Transverse colon (tissue), 4 donors: Measurements from ENCODE around the gene SLC16A1. TPM values are rescaled to one million over a fixed set of nuclear protein-coding genes. Genes with fewer than 3 reads are reported as not detected.
"Not testable (repeated sequence)": the region's sequence is repeated elsewhere in the genome, so short reads cannot be mapped to it uniquely, and the experiment has no call there.

Source experiments
- DNase-seq: peaks from one replicate; pipeline ENCODE4 v3.0.0-alpha.2; 2019
- H3K27ac ChIP-seq, 4 donors: fragments of 200-600 bp; sonication (generic); 2 replicates each; pipeline ENCODE4 v1.5.1; 2016 to 2018; ENCODE audit warnings: inconsistent platforms in 4 of 4
- H3K27me3 ChIP-seq: fragments of 200-600 bp; sonication (generic); 2 replicates; pipeline ENCODE4 v1.5.1; 2017; ENCODE audit warnings: inconsistent platforms
- H3K36me3 ChIP-seq, 4 donors: fragments of 200-600 bp; sonication (generic); 2 replicates each; pipeline ENCODE4 v1.5.1; 2017 to 2019; ENCODE audit warnings: inconsistent platforms in 4 of 4
- H3K4me1 ChIP-seq, 4 donors: fragments of 200-600 bp; sonication (generic); 2 replicates each; pipeline ENCODE4 v1.5.1; 2017 to 2020; ENCODE audit warnings: inconsistent platforms in 4 of 4
- H3K4me3 ChIP-seq, 4 donors: fragments of 200-600 bp; sonication (generic); 1 replicate in 1 of 4; 2 replicates in 3 of 4; pipeline versions ENCODE4 v1.5.1 to v1.6.1; 2017 to 2019; ENCODE audit warnings: inconsistent platforms in 4 of 4
- H3K9me3 ChIP-seq, 2 donors: fragments of 200-600 bp; sonication (generic); 2 replicates each; pipeline ENCODE4 v1.5.1; 2017 to 2019; ENCODE audit warnings: inconsistent platforms in 2 of 2
- CTCF ChIP-seq, 5 experiments: fragments of 200-600 bp in 3 of 5; fragments of 450-650 bp in 2 of 5; sonication (generic) in 3 of 5; IDR thresholded peaks; 1 replicate in 2 of 5; 2 replicates in 3 of 5; pipeline ENCODE4 v1.5.1; 2016 to 2017; ENCODE audit warnings: antibody characterized with exemption in 5 of 5, inconsistent platforms in 3 of 5, mild to moderate bottlenecking in 2 of 5, moderate library complexity in 1 of 5
- EP300 ChIP-seq: sonication (generic); formaldehyde crosslinking; IDR thresholded peaks from one replicate; pipeline ENCODE4 v1.6.1; 2017; ENCODE audit warnings: antibody characterized with exemption, low read depth
- POLR2A ChIP-seq: fragments of 450-650 bp; IDR thresholded peaks from one replicate; pipeline ENCODE4 v1.6.1; 2016; ENCODE audit warnings: antibody characterized with exemption, mild to moderate bottlenecking, moderate library complexity
- POLR2AphosphoS5 ChIP-seq, 3 donors: sonication (generic); formaldehyde crosslinking; IDR thresholded peaks; one replicate each; pipeline ENCODE4 v1.6.1; 2016; ENCODE audit warnings: antibody characterized with exemption in 3 of 3
- WGBS, 2 donors: methylation state at CpG; one replicate each; pipeline ENCODE4 v1.1.5; 2018; ENCODE audit warnings: low coverage in 1 of 2; 5-methylcytosine and 5-hydroxymethylcytosine counted together
- in situ Hi-C, 4 donors: fragments of 200-750 bp; cut with MboI; loops; one replicate each; pipeline versions ENCODE4 v1.15.0 to v1.15.1; 2017; ENCODE audit warnings: low sequenced_read_pairs in 3 of 4, low pct_ligation_motif_present in 1 of 4, low pct_unique_long_range_greater_than_20kb in 1 of 4
- intact Hi-C: fragments of 100-400 bp; cut with DNase I; formaldehyde crosslinking; loops from one replicate; pipeline ENCODE4 v1.15.1; 2023; ENCODE audit warnings: low total_unique reads
- total RNA-seq, 4 donors: library from RNA; depleted of rRNA; stranded (reverse); fragments of >200 nt; gene quantifications; one replicate each; pipeline ENCODE4 v1.1.0, GENCODE V29; 2016

SLC16A1 gene
- total RNA-seq, 4 donors from 2014 or later: 21.5 to 177 (median 109) TPM

- DNase-seq: no peak
- H3K9me3 ChIP-seq: no peaks in the 10 kb centered on the region
- H3K4me3 ChIP-seq: no peak overlapping the region
- no peak for TF ChIP-seq POLR2A
- no peak for TF ChIP-seq POLR2AphosphoS5 (IDR thresholded peaks at IDR 0.05)
- no peak for TF ChIP-seq EP300
- TF ChIP-seq CTCF (IDR thresholded peaks at IDR 0.05): no peak
- no peak overlapping the region for H3K27ac ChIP-seq
- no peaks in the 10 kb centered on the region for H3K27me3 ChIP-seq
- in situ Hi-C loops (loop anchor here in 2 of 4 donors (10.0 kb wide), 1 partner anchor 157 kb away; no protein-coding TSS in a partner anchor), intact Hi-C loops (no loop called here)
- H3K4me1 ChIP-seq: peaks cover 0 to 3% (median under 1%) of the 10 kb centered on the region in 4 donors
- H3K36me3 ChIP-seq: no peaks in the 10 kb centered on the region
- 84 to 100% methylated on average over 2 to 10 of the region's 10 CpGs for WGBS, 2 donors
Measured at GRCh38 chr1:112887599-112888283, 68.3 kb downstream of the SLC16A1 start.

GRCh38 chr1:112884996-112885395 is 71.0 kb downstream of the SLC16A1 start:
- H3K4me1 ChIP-seq: peaks cover 11 to 27% (median 17%) of the 10 kb centered on the region in 4 donors
- WGBS, 2 donors: 90 to 100% methylated on average over 2 to 5 of the region's 5 CpGs
- H3K9me3 ChIP-seq, H3K36me3 ChIP-seq, H3K4me3 ChIP-seq, intact Hi-C loops, H3K27ac ChIP-seq, DNase-seq, H3K27me3 ChIP-seq: not testable (repeated sequence)
- in situ Hi-C loops: loop anchor here in 3 of 4 donors (5.0 to 10.0 kb wide), 2 partner anchors 157 to 160 kb away; no protein-coding TSS in a partner anchor

GRCh38 chr1:112882271-112882744 is 73.7 kb downstream of the SLC16A1 start:
- Histone ChIP-seq H3K36me3 (no peaks in the 10 kb centered on the region), H3K27ac (peak overlapping the region; percentile 49 to 70 (median 60)), H3K9me3 (no peaks in the 10 kb centered on the region), H3K27me3 (no peaks in the 10 kb centered on the region), H3K4me3 (no peak overlapping the region), H3K4me1 (peaks cover 11 to 35% (median 20%) of the 10 kb centered on the region in 4 donors)
- intact Hi-C loops: no loop called here
- WGBS, 2 donors: 57% methylated on average over 4 of the region's 4 CpGs; no CpG with 5 or more reads in 1 of the 2 donors
- DNase-seq: no peak
- TF ChIP-seq POLR2AphosphoS5 (IDR thresholded peaks at IDR 0.05) (no peak), CTCF (IDR thresholded peaks at IDR 0.05) (no peak), EP300 (no peak), POLR2A (no peak)
- in situ Hi-C loops: loop anchor here in 3 of 4 donors (5.0 to 10.0 kb wide), 2 partner anchors 160 to 162 kb away; no protein-coding TSS in a partner anchor

GRCh38 chr1:112881742-112882127 is 74.3 kb downstream of the SLC16A1 start:
- no peak for TF ChIP-seq EP300
- TF ChIP-seq POLR2A: no peak
- peak in 1 of 3 donors; percentile 17 for TF ChIP-seq POLR2AphosphoS5 (IDR thresholded peaks at IDR 0.05)
- no peak for TF ChIP-seq CTCF (IDR thresholded peaks at IDR 0.05)
- in situ Hi-C loops: loop anchor here in 3 of 4 donors (5.0 to 10.0 kb wide), 2 partner anchors 161 to 163 kb away; no protein-coding TSS in a partner anchor
- WGBS, 2 donors: 38 to 53% methylated on average over 4 to 8 of the region's 8 CpGs

More at GRCh38 chr1:112881742-112882127, 74.3 kb downstream of the SLC16A1 start:
- peak overlapping the region; percentile 49 to 70 (median 60) for H3K27ac ChIP-seq
- no peaks in the 10 kb centered on the region for H3K9me3 ChIP-seq
- H3K27me3 ChIP-seq: no peaks in the 10 kb centered on the region
- intact Hi-C loops: loop anchor here (1.0 kb wide), 1 partner anchor 161 kb away; no protein-coding TSS in a partner anchor
- H3K4me1 ChIP-seq: peaks cover 11 to 36% (median 20%) of the 10 kb centered on the region in 4 donors
- no peak overlapping the region for H3K4me3 ChIP-seq
- DNase-seq: peak; percentile 50
- no peaks in the 10 kb centered on the region for H3K36me3 ChIP-seq
